Measurements from ENCODE around the gene PFN4.
A peak's percentile ranks its signal among the peaks of the same experiment; 100 is the strongest.
"Not testable (repeated sequence)": the region's sequence is repeated elsewhere in the genome, so short reads cannot be mapped to it uniquely, and the experiment has no call there.

The PFN4 gene

DNA sequence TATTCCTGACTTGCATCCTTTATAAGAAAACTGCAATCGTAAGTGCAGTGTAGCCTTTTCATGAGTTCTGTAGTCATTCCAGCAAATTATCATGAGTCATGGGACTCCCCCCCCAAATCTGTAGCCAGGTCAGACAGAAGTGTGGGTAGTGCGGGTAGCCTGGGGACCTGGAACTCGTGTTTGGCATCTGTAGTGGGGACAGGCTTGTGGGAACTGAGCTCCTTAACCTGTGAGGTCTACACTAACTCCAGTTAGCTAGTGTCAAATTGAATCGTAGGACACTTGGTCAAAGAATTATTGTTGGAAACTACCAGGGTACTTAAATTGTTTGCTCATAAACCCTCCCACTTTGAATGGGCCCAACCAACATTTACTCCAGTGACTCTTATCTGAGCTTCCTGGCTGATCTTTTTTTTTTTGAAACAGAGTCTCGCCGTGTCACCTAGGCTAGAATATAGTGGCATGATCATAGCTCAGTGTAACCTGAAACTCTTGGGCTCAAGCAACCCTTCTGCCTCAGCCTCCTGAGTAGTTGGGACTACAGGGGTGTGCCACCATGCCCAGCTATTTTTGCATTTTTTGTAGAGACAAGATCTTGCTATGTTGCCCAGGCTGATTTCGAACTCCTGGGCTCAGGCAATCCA lies 12.4 kb downstream of the PFN4 start:
- DNase-seq, result no peak

DNA sequence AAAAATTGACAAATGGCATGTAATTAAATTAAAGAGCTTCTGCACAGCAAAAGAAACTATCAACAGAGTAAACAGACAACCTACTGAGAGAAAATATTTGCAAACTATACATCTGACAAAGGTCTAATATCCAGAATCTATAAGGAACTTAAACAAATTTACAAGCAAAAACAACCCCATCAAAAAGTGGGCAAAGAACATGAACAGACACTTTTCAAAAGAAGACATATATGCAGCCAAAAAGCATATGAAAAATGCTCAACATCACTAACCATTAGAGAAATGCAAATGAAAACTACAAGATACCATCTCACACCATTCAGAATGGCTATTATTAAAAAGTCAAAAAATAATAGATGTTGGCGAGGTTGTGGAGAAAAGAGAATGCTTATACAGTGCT lies 13.7 kb downstream of the PFN4 start:
- not testable (repeated sequence) for DNase-seq

DNA sequence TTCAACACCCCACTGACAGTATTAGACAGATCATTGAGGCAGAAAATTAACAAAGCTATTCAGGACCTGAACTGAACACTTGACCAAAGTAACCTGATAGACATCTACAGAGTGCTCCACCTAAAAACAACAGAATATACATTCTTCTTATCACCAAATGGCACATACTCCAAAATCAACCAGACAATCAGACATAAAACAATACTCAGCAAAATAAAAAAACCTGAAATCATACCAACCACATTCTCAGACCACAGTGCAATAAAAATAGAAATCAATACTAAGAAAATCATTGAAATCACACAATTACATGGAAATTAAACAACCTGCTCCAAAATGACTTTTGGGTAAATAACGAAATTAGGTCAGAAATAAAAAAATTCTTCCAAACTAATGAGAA lies 15.8 kb downstream of the PFN4 start:
- no peak for DNase-seq

DNA sequence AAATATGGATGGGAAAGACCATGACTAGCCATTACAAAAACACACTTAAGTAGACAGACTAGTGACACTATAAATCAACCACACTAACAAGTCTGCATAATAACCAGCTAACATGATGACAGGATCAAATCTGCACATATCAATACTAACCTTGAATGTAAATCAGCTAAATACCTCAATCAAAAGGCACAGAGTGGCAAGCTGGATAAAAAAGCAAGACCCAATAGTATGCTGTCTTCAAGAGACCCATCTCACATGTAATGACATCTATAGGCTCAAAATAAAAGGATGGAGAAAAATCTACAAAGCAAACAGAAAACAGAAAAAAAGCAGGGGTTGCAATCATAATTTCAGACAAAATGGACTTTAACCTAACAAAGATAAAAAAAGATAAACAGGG lies 16.3 kb downstream of the PFN4 start:
- no peak for DNase-seq

DNA sequence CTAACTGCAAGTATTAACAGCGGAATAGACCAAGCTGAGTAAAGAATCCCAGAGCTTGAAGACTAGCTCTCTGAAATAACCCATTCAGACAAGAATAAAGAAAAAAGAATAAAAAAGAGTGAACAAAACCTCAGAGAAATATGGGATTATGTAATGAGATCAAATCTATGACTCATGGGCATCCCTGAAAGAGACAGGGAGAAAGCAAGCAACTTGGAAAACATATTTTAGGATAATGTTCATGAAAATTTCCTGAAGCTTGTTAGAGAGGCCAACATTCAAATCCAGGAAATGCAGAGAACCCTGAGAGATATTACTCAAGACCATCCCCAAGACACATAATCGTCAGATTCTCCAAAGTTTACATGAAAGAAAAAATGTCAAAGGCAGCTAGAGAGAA lies 17.3 kb downstream of the PFN4 start:
- no peak for DNase-seq

DNA sequence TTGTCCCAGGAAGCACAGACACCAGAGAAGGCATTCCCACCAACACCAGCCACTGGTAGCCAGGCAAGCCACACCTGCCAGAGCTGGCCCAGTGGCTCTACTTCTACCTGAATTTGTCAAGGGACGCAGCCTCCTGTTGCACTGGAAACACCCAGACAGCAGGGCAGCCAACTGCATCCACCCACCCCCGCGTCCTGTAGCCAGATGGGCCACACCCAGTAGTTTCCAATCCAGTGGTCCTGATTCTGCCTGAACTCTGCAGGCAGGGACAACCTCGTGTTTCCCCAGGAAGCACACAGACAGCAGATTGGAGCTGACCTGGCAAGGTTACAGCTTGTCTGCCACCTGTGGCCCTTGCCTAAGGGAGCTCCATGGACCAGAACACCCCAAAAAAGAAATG lies 18.2 kb downstream of the PFN4 start:
- DNase-seq, result no peak

DNA sequence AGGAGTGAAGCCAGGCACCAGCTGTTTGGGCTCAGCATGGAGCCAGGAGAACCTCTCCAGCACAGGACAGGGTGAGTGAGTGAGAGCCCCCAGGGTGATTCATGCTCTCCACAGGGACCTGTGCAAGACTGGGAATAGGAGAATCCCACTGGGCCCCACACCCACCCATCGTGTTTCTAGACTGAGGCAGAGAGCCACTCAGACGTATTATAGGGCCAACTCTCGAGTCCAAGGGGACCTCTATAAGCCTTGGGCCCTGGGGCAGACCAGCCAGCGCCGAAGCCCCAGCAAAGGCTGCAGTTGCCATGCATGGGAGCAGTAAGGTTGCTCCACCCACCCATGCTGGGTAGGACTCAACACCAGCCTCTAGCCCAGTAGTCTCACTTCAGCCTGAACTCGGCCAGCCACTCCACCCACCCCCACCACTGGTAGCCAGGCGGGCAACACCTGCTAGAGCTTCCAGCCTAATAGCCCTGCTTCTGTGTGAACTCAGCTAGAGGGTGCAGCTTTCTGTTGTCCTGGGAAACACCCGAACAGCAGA lies 19.0 kb downstream of the PFN4 start:
- no peak for DNase-seq

DNA sequence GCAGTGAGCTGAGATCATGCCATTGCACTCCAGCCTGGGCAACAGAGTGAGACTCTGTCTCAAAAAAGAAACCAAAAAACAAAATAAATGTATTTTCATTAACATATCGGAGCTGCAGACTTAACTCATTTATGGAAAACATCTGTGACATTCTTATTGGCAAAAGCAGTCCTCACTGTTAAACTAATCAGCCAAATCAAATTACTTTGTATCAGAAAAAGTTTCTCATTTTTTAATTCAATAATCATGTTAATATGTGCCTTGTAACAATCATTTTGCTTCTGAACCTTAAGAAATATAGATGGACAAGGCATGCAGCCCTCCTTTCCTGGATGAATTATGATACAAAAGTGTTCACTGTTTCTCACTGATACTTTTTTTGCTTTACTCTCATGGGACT lies 20.5 kb downstream of the PFN4 start:
- DNase-seq, result no peak

DNA sequence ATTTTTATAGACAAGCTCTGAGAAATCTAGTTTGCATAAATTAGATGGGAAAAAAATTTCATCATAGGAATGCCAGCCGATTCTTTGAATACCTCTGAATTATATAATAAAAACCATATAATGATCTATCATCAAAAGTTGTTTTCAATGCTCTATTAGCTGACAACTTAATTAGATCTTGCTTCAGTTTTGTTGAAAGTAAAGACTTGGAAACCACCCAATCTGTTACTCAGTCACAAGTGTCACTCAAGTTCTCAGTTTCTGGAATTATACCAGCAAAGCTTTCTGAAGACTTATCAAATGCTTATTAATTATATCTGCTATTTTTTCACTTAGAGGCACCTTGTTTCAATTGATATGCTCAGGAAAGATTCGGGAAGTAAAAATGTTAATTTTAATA lies 21.1 kb downstream of the PFN4 start:
- no peak for DNase-seq

DNA sequence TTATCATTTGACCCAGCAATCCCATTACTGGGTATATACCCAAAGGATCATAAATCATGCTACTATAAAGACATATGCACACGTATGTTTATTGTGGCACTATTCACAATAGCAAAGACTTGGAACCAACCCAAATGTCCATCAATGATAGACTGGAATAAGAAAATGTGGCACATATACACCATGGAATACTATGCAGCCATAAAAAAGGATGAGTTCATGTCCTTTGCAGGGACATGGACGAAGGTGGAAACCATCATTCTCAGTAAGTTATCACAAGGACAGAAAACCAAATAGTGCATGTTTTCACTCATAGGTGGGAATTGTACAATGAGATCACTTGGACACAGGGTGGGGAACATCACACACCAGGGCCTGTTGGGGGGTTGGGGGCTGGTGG lies 22.4 kb downstream of the PFN4 start:
- DNase-seq, result not testable (repeated sequence)

DNA sequence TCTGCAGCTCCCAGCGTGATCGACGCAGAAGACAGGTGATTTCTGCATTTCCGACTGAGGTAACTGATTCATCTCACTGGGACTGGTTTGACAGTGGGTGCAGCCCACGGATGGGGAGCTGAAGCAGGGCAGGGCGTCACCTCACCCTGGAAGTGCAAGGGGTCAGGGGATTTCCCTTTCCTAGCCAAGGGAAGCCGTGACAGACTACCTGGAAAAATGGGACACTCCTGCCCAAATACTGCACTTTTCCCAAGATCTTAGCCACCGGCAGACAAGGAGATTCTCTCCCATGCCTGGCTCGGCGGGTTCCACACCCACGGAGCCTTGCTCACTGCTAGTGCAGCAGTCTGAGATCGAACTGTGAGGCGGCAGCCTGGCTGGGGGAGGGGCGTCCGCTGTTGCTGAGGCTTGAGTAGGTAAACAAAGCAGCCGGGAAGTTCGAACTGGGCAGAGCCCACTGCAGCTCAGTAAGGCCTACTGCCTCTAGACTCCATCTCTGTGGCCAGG lies 27.9 kb downstream of the PFN4 start:
- not testable (repeated sequence) for DNase-seq

DNA sequence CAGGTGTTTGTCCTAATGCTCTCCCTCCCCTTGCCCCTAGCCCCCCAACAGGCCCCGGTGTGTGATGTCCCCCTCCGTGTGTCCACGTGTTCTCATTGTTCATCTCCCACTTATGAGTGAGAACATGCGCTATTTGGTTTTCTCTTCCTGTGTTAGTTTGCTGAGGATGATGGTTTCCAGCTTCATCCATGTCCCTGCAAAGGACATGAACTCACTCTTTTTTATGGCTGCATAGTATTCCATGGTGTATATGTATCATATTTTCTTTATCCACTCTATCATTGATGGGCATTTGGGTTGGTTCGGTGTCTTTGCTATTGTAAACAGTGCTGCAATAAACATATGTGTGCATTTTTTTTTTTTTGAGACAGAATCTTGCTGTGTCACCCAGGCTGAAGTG lies 29.9 kb downstream of the PFN4 start:
- DNase-seq, result not testable (repeated sequence)

DNA sequence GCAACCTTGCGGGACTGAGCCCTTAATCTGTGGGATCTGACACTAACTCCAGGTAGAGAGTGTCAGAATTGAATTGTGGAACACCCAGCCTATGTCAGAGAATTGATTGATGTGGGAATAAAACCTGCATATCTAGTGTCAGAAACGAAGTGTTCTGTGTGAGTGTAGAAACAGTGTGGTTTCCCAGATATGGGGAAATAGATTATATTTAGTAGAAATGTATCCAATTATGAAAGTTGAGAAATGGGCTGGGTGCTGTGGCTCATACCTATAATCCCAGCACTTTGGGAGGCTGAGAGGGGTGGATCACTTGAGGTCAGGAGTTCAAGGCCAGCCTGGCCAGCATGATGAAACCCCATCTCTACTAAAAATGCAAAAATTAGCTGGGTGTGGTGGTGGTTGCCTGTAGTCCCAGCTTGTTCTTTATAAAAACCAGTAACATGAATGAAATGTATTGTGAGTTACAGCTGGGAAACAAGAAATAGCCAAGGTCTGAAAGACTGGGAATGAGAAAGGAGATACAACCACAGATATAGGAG lies 34.2 kb downstream of the PFN4 start:
- DNase-seq, result no peak

DNA sequence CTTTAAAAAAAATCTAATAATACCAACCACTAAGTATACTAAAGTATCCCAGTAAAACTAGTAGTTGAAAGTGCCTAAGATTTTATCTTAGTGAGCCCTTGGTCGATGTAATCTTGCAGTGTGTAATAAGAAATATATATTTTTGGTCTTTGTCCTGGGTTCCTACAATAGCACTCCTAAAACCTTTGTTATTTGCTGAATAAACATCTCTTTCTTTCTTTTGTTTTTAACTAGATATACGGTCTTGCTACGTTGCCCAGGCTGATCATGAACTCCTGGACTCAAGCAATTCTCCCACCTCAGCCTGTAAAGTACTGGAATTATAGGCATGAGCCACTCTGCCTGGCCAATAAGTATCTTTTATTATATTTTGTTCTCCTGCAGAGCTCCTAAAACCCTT lies 36.1 kb downstream of the PFN4 start:
- no peak for DNase-seq

DNA sequence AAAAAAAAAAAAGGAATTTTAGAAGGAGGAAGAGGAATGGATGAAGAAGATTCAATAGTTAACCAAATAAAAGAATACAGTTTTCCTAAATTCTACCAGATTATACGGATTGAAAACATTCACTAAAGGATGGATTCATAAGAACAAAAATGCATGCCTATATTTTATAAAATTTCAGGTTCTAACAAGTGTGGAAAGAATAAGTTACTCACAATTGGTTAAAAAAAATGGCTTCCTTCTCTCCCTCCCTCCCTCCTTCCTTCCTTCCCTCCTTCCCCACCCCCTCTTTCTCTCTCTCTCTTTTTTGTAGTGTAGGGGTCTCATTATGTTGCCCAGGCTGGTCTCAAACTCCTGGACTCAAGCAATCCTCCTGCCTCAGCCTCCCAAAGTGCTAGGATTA lies 36.9 kb downstream of the PFN4 start:
- no peak for DNase-seq

DNA sequence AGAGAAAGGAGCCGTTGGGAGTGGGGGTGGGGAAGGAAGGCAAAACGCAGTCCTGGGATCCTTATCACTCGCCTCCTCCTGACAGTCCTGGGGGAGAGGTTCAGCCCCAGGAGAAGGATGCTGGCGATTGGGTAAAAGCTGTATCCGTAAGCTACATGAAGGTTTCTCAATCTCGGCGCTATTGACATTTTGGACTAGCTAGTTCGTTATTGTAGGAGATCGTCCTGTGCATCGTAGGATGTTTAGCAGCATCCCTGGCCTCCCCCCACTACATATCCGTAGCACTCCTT lies 38.0 kb downstream of the PFN4 start:
- no peak for DNase-seq

DNA sequence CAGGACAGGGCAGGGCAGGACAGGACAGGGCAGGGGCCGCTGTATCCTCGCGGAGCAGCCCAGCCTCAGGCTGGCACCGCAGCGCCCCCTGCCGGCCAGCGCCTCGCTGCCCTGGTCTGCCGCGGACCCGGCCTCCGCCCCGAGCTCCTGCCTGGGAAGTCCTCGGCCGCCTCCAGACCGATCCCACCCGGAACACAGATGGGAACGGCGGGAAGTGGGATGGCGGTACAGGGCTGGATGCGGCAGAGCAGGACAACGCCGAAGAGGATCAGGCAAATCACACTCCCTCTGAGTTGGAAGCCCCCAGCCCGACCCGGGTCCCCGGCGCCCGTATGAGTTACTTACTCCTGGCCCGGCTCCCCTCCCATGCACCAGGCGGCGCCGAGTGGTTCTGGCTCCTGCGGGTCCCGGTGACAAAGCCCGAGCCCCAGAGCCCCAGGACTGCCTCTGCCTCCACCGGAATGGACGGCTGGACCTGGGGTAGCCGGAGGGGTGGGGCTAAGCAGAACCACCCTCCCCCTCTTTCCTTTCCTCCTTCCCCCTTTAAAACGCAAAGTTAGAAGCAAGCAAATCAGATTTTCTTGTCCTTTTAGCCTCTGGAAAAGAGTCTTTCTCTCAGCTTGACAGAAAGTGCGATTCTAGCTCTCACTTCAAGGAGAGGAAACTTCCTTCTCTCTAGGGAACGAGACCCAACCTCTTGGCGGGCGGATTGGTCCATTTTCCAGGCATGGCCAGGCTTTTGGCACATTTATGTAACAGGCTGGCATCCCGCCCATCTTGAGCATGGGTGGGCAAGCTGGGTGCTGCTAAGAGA lies 38.5 kb downstream of the PFN4 start, which contains the start of gene TP53I3:
Gene TP53I3, minus strand, starts transcription at position 449 of the 814 bp plus-strand sequence. CDS start 508 bp downstream, outside the sequence.
- peak; percentile 76 for DNase-seq

DNA sequence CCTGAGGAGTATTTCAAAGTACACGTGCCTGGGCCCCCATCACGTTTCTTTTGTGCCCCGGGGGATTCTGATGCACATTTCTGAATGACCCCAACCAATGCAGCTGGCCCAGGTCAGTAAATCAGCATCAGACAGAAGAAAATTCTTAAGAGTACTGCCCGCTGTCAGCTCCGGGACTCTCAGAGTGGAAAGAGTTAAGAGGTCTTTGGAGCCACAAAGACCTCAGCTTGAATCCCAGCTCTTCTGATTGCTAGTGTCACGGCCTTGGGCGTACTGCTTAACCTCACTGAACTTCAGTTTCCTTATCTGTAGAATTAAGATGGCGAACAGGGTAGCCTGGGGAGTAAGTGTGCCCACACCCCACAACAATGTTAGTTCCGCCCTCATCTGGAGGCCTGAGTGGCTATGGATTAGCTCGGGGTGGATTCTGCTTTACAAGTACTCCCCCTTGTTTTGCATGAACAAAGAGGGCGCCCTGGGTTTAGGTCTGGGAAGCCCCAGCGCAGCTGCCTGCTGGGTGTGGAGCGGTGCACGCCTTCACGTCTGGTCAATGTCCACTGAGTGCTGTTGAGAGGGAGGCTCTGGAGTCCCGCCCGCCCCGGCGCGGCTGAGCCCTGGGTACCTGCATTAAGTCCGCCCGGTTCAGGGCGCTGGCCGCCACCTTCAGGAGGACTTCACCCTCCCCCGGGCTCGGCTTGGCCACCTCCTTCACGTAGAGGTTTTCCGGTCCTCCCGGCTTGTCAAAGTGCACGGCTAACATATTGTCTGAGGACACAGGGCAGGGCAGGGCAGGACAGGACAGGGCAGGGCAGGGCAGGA lies 39.4 kb downstream of the PFN4 start:
- no peak for DNase-seq

DNA sequence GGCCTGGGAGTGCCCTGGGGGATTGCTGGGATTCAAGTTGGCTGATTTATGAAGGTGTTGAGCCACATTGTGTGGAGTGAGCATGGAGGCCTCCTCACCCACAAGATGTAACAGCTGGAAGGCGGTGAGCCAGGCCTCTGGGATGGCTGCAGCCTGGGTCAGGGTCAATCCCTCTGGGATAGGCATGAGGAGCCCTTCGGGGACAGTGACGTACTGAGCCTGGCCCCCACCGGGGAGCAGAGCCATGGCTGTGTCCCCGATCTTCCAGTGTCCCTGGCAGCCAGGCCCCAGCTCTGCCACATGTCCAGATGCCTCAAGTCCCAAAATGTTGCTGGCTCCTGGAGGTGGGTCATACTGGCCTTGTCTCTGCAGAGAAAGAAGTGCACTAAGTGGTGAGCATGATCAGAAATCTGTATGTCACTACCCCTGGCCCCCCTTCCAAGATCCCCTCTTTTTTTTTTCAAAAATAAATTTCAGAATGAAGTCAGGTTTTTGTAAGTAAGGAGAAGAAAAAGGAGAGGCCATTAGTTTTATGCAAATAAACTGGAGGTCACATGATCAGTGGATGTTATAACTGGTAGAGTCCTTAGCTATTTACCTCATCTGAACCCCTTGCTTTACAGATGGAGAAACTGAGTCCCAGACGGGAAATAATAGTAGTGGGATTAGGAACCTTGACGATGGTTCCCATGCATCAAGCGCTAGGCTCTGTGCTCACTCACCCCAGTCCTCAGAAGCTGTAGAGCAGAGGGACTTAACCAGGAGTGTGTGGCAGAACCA lies 40.2 kb downstream of the PFN4 start:
- DNase-seq, result no peak

DNA sequence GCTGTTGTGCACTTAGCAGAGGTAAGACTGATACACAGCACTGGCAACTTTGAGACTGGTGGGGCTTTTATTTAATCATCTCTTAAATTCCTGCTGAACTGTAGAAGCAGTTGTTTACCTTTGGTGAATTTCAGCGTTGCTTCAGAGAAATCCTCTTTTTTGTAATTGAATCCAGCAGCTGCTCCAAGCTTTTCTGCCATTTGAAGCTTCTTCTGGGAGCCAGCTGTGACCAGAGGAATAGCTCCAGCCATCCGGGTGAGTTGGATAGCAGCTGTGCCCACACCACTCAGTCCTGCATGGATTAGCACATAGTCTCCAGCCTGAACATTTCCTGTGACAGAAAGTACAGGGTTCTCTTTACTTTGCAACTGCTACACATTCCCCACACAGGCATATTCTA lies 42.4 kb downstream of the PFN4 start:
- DNase-seq, result no peak

DNA sequence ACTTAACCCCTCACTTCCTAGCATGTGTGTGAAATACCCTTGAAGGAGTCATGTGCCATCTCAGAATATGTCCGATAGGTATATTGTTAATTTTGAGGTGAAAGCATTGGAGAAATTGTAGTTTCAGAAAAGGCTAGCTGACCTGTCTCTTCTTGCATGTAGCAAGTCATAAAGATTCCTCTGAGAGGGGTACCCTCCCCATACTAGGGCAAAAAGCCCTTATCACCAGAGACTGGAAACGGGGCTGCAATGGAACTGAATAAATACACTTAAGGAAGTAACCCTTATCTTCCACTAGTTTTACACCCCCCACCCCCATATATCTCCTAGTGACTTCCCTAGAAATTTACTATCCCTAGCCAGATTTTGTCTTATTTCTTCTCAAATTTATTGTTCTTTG lies 45.3 kb downstream of the PFN4 start:
- DNase-seq, result no peak

DNA sequence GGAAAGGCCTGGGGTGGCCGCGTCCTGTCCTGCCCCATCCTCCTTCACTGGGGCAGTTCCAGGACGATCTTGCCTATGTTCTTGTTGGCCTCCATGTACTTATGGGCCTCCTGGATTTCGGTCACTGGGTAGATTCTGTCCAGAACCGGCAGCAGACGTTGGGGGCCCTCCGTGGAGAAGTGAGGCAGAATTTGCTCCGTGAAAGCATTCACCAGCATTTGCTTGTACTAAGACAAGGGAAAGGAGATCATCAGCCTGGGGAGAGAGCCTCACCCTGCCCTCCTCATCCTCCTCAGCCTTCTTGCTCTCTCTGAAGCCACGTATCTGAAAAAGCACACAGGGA lies 45.6 kb downstream of the PFN4 start:
- peak; percentile 3 for DNase-seq
